Hematopoietic multipotent progenitor cell treated with erythropoietin and hydrocortisone succinate and interleukin-3 and kit ligand, for 4 days (in vitro differentiated cells): ENCODE results near the gene MYADM.
"Not testable (repeated sequence)": the region's sequence is repeated elsewhere in the genome, so short reads cannot be mapped to it uniquely, and the experiment has no call there.

Experiments
- DNase-seq: peaks from one replicate; pipeline ENCODE4 v3.0.0-alpha.2; 2015

Gene MYADM

GRCh38 chr19:53867225-53868090 lies at the start of gene MYADM:
Gene MYADM (plus strand): TSS chr19:53867883. CDS start chr19:53873530, 5,647 bp downstream.
- DNase-seq: peak; percentile 99

- DNase-seq: no peak
These were observed 48.9 kb upstream of the MYADM start for GRCh38 chr19:53818756-53819155.

GRCh38 chr19:53819861-53820260 lies 47.8 kb upstream of the MYADM start:
- DNase-seq: no peak

- no peak for DNase-seq
These were observed 44.1 kb upstream of the MYADM start for GRCh38 chr19:53823380-53824120.

GRCh38 chr19:53824134-53824611 lies 43.5 kb upstream of the MYADM start, which contains the start of gene NLRP12:
Gene NLRP12 (minus strand): TSS chr19:53824314. CDS start chr19:53824174, 140 bp downstream.
- DNase-seq: peak; percentile 88

GRCh38 chr19:53826876-53827275 lies 40.8 kb upstream of the MYADM start:
- DNase-seq: no peak

- no peak for DNase-seq
These were observed 39.2 kb upstream of the MYADM start for GRCh38 chr19:53828531-53828930.

- DNase-seq: not testable (repeated sequence)
These were observed 34.8 kb upstream of the MYADM start for GRCh38 chr19:53832861-53833260.

- DNase-seq: not testable (repeated sequence)
These were observed 29.2 kb upstream of the MYADM start for GRCh38 chr19:53838446-53838845.

- DNase-seq: not testable (repeated sequence)
These were observed 27.4 kb upstream of the MYADM start for GRCh38 chr19:53840241-53840640.

- DNase-seq: peak; percentile 21
These were observed 26.8 kb upstream of the MYADM start for GRCh38 chr19:53840914-53841313.

GRCh38 chr19:53844849-53845246 lies 22.8 kb upstream of the MYADM start:
- DNase-seq: no peak

GRCh38 chr19:53847555-53847954 lies 20.1 kb upstream of the MYADM start:
- no peak for DNase-seq

GRCh38 chr19:53849237-53849676 lies 18.4 kb upstream of the MYADM start:
- peak; percentile 26 for DNase-seq

GRCh38 chr19:53853707-53854106 lies 14.0 kb upstream of the MYADM start:
- no peak for DNase-seq

- DNase-seq: no peak
These were observed 3.3 kb upstream of the MYADM start for GRCh38 chr19:53864308-53864836.

- DNase-seq: peak; percentile 27
These were observed 2.2 kb upstream of the MYADM start for GRCh38 chr19:53865523-53865917.

- peak; percentile 81 for DNase-seq
These were observed 1.5 kb upstream of the MYADM start for GRCh38 chr19:53865918-53866864.

- DNase-seq: no peak
These were observed 838 bp upstream of the MYADM start for GRCh38 chr19:53866865-53867224.

- DNase-seq: peak; percentile 56
These were observed 608 bp downstream of the MYADM start for GRCh38 chr19:53868091-53868891.
